Left ventricle myocardium superior (tissue), 1 donor: Measurements from ENCODE around the gene TRPM3. TPM values are rescaled to one million over a fixed set of nuclear protein-coding genes. Genes with fewer than 3 reads are reported as not detected.

ENCODE experiments used
- ATAC-seq: fragments of 200-7000 bp; cut with Tn5 transposase; one replicate; pipeline ENCODE4 v1.9.1; 2020; ENCODE audit warnings: mild to moderate bottlenecking, moderate library complexity
- DNase-seq: peaks from one replicate; pipeline ENCODE4 v3.0.0-alpha.2; 2020
- intact Hi-C: fragments of 100-400 bp; cut with micrococcal nuclease; formaldehyde crosslinking; loops from one replicate; pipeline ENCODE4 v1.11.0; 2022
- total RNA-seq: library from RNA; stranded (reverse); fragmentation: NEBNext Ultra II Directional; extraction: Animal tissue kit (Norgen Biotek cat#: 25700); gene quantifications from one replicate; pipeline ENCODE4 v1.2.1, GENCODE V29; 2021
- donor health status: DM: no; HTN: yes; CAD: no; lungs with severe emphysema.

The TRPM3 gene
- total RNA-seq, 1 donor from 2014 or later = 0.35 TPM

GRCh38 chr9:70588381-70588780, 533.0 kb downstream of the TRPM3 start:
- ATAC-seq = no peak
- DNase-seq = no peak
- intact Hi-C loops = no loop called here

DNA sequence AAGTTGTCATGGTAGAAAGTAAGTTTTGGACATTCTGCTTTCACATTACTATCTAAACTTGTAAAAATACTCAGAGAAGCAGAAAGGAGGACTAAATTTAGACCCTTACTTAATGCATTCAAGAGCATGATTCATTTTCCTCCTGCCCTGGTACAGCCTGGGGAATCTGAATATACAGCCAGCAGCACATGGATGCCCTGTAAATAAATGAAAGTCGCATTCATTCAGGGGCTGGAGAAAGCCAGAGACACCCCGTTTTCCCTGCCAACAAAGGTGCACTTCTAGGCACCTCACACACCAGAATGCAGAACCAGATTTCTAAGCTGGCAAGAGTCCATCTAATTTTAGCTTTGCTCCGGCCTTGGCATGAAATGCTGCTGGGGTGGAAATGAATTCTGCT, 534.2 kb downstream of the TRPM3 start:
- intact Hi-C loops = no loop called here
- no peak for DNase-seq
- ATAC-seq = peak; percentile 76

DNA sequence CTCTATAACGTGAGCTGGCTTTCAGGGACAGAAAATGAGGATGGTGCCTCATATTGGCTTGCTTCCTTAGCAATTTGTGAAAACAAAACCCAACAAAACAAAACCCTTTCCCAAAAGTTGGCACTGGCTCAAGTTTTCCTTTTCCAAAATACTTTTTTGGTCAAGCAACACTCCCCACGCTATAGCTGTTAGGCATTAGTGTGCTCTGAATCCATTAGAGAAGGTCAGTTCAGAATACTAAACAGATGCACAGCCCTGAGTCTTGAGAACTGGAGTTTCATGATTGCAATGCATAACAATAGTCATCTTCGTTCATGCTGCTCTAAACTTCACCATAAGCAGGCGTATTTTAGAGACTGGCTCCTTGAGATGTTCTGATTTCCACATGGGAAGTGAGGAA, 534.9 kb downstream of the TRPM3 start:
- no peak for ATAC-seq
- intact Hi-C loops = no loop called here

GRCh38 chr9:70581955-70582350, 539.5 kb downstream of the TRPM3 start:
- DNase-seq = no peak
- intact Hi-C loops = no loop called here
- no peak for ATAC-seq

More for the DNA sequence above, 534.9 kb downstream of the TRPM3 start:
- DNase-seq = no peak

GRCh38 chr9:70581214-70581954, 540.0 kb downstream of the TRPM3 start:
- DNase-seq (no peak), ATAC-seq (no peak)
- intact Hi-C loops = no loop called here

GRCh38 chr9:70580606-70581195, 540.7 kb downstream of the TRPM3 start:
- intact Hi-C loops = no loop called here
- DNase-seq (no peak), ATAC-seq (no peak)

DNA sequence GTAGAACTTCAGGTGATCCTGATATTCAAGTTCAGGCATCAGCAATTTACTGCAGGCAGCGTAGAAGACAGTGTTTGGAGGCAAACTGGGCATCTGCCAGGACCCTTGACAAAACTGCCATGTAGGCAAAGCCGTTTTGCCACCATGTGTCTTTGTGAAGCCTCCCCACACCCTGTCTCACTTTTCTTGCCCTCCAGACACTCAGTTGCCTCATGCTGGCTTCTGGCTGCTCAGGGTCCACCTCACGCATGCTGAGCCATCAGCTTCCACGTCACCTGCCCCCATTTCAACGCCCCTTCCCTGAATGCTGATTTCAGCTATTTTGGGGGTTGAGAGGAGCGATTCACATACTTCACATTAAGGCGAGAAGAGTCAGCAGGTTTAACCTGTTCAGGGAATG, 541.7 kb downstream of the TRPM3 start:
- ATAC-seq (no peak), DNase-seq (no peak)
- intact Hi-C loops = no loop called here

- intact Hi-C loops = no loop called here
- ATAC-seq (no peak), DNase-seq (no peak)
Observed at GRCh38 chr9:70578720-70579119, 542.7 kb downstream of the TRPM3 start.

- peak; percentile 64 for ATAC-seq
- intact Hi-C loops = no loop called here
- no peak for DNase-seq
Observed at GRCh38 chr9:70577671-70578070, 543.8 kb downstream of the TRPM3 start.

DNA sequence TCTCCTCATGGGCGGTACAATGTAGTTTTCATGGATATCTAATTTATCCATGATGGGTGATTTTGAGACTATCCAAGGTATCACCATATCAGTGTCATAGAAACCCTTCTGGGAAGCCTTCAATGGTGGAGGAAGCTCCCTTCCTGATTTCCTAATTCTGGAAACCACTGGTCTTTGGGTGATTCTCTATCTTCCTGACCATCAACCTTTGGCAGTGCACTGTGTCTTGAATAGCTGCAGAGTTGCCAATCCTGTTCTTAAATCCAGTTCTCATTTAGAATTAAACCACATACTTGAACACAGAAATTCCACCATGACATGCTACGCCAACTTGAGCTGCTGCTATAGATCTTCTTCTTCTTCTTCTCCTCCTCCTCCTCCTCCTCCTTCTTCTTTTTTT, 545.3 kb downstream of the TRPM3 start:
- ATAC-seq = no peak
- no peak for DNase-seq
- intact Hi-C loops = no loop called here

- peak; percentile 84 for ATAC-seq
- intact Hi-C loops = no loop called here
- DNase-seq = no peak
Observed at GRCh38 chr9:70574151-70574837, 547.1 kb downstream of the TRPM3 start.

DNA sequence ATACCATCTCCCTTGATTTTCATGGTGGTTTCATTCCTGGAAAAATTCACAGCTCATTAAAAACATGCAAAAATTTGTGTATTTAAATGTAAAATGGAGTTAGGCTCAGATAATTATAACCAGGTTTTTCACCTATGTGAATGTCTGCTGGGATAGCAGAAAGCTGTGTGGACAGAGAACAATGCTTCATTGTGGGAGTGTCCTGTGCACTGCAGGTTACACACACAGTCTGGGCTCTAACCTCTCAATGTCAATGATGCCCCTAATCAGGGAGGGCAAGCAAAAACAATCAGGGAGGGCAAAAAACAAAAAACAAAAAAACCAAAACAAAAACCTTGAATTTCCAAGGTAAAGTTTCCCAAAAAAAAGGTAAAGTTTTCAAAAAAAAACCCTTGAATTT, 548.1 kb downstream of the TRPM3 start:
- ATAC-seq (no peak), DNase-seq (no peak)
- intact Hi-C loops = no loop called here

DNA sequence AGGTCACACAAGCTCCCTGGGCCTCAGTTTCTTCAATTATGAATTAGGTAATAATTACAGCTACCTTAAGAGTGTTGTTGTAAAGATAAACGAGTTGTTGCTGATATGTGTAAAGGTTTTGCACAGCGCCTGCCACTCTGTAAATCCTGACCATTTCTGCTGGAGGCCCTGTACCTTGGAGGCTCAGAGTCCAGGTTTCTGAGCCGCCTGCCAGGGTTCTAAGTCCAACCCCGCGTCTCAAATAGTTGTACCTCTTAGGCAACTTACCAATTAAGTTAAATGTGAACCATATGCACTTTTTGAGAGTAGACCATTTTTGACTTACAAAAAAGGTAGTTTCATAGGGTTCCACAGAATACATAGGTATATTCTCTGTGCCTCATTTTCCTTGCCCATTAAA, 550.2 kb downstream of the TRPM3 start:
- no peak for ATAC-seq
- intact Hi-C loops = no loop called here
- DNase-seq = no peak

DNA sequence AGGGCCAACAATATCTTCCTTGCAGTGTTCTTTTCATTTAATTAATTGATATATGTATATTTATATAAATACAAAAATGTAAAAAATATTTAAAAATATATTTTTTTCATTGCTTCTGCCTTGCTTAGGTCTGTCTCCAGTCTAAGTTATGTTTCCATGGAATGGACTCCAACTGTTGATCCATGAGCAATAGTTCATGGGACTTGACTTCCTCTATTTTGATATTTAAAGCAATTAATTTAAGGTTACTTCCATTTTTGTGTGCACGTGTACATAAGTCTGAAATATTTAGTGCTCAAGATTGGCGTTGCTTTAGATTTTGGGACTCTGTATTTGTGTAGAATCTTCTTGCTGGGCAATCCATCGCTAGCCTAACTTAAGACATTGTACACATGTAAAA, 551.6 kb downstream of the TRPM3 start:
- DNase-seq (no peak), ATAC-seq (no peak)
- intact Hi-C loops = no loop called here

- intact Hi-C loops = no loop called here
- ATAC-seq (no peak), DNase-seq (no peak)
Observed at GRCh38 chr9:70569070-70569772, 552.2 kb downstream of the TRPM3 start.

GRCh38 chr9:70567511-70567910, 553.9 kb downstream of the TRPM3 start:
- DNase-seq = no peak
- ATAC-seq = no peak
- intact Hi-C loops = no loop called here

- ATAC-seq = no peak
- intact Hi-C loops = no loop called here
- no peak for DNase-seq
Observed at GRCh38 chr9:70566751-70567150, 554.7 kb downstream of the TRPM3 start.

GRCh38 chr9:70566066-70566465, 555.4 kb downstream of the TRPM3 start:
- ATAC-seq (no peak), DNase-seq (no peak)
- intact Hi-C loops = no loop called here

GRCh38 chr9:70564468-70565335, 556.7 kb downstream of the TRPM3 start:
- intact Hi-C loops = no loop called here
- ATAC-seq (no peak), DNase-seq (no peak)
